ENCODE data around the gene USP36. TPM values are rescaled to one million over a fixed set of nuclear protein-coding genes. Genes with fewer than 3 reads are reported as not detected.
A peak's percentile ranks its signal among the peaks of the same experiment; 100 is the strongest.

Gene USP36
- total RNA-seq, 4 donors from 2014 or later: 26.6 to 44.0 (median 34.6) TPM

DNA sequence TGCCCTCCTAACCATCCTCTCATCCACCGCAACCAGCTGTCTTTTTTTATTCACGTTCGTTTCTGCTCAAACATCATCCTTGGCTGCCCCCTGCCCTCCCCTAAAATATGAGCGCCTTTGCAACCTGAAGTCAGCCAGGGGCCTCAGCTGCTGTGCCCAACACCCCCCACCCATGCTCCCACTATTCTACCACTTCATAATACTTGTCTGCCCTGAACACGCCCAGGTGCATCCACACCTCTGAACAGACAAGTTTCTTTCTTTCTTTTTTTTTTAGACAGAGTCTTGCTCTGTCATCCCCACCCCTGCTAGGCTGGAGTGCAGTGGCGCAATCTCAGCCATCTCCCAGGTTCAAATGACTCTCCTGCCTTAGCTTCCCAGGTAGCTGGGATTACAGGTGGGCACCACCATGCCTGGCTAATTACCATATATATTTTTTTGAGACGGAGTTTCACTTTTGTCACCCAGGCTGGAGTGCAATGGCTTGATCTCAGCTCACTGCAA, 35.5 kb upstream of the USP36 start:
- H3K4me3 ChIP-seq: no peak overlapping the region
- peak overlapping the region; percentile 51 to 94 (median 72) for H3K27ac ChIP-seq
- H3K36me3 ChIP-seq: peaks cover 0 to 28% of the 10 kb centered on the region in 2 donors
- H3K9me3 ChIP-seq: no peaks in the 10 kb centered on the region
- no peak for ATAC-seq
- 30 to 55% methylated on average over 6 to 7 of the region's 7 CpGs for WGBS, 2 donors (ENCODE audit: low coverage in 1 of 2)
- H3K4me1 ChIP-seq: peaks cover 0 to 80% (median 41%) of the 10 kb centered on the region in 3 donors
- H3K27me3 ChIP-seq: no peaks in the 10 kb centered on the region
- TF ChIP-seq, protein P1, sequence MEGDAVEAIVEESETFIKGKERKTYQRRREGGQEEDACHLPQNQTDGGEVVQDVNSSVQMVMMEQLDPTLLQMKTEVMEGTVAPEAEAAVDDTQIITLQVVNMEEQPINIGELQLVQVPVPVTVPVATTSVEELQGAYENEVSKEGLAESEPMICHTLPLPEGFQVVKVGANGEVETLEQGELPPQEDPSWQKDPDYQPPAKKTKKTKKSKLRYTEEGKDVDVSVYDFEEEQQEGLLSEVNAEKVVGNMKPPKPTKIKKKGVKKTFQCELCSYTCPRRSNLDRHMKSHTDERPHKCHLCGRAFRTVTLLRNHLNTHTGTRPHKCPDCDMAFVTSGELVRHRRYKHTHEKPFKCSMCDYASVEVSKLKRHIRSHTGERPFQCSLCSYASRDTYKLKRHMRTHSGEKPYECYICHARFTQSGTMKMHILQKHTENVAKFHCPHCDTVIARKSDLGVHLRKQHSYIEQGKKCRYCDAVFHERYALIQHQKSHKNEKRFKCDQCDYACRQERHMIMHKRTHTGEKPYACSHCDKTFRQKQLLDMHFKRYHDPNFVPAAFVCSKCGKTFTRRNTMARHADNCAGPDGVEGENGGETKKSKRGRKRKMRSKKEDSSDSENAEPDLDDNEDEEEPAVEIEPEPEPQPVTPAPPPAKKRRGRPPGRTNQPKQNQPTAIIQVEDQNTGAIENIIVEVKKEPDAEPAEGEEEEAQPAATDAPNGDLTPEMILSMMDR (IDR thresholded peaks at IDR 0.05): no peak
- TF ChIP-seq EP300 (IDR thresholded peaks at IDR 0.05) (no peak), POLR2AphosphoS5 (IDR thresholded peaks at IDR 0.05) (no peak), POLR2A (IDR thresholded peaks at IDR 0.05) (no peak)

DNA sequence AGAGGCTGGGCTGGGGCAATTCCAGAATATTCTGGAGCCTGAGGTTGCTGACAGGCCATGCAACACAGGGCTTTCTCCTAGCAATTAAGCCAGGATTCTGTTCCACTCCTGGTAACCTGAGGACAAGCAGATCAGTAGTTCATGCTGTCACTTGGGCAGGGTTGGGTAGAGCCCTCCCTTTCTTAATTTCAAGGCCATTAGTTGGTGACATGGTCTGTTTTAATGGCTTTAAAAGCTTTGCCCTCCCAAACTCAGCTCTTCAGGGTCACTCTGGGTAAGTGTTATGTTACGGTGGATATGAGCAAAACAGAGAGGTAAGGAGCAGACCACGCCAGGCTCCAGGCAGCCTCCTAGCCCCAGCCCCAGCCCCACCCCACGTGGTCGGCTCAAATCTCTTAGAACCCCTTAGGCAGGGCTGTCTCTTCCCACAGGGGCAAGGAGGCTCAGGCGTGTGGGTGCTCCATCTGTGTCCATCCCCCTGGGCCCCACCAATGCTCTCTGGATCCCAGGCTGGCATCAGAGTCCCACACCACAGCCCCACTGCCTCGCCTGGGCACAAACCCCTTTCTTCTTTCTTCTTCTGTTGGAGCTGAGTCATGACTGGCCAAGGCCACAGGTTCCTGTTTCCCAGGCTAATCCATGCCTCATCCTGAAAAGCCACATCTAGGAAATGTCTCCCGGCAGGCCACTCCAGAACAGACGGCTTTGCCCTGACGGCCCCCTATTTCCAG, 34.9 kb upstream of the USP36 start:
- Histone ChIP-seq H3K36me3 (peaks cover 0 to 34% of the 10 kb centered on the region in 2 donors), H3K27ac (peak overlapping the region; percentile 51 to 94 (median 72)), H3K9me3 (no peaks in the 10 kb centered on the region), H3K4me1 (peaks cover 0 to 74% (median 35%) of the 10 kb centered on the region in 3 donors), H3K4me3 (no peak overlapping the region), H3K27me3 (no peaks in the 10 kb centered on the region)
- no peak for ATAC-seq
- WGBS, 2 donors (ENCODE audit: low coverage in 1 of 2): 57 to 60% methylated on average over 2 to 8 of the region's 9 CpGs
- no peak for TF ChIP-seq EP300 (IDR thresholded peaks at IDR 0.05)
- TF ChIP-seq, protein P1 (IDR thresholded peaks at IDR 0.05): no peak
- TF ChIP-seq POLR2AphosphoS5 (IDR thresholded peaks at IDR 0.05): no peak
- TF ChIP-seq POLR2A (IDR thresholded peaks at IDR 0.05): no peak

DNA sequence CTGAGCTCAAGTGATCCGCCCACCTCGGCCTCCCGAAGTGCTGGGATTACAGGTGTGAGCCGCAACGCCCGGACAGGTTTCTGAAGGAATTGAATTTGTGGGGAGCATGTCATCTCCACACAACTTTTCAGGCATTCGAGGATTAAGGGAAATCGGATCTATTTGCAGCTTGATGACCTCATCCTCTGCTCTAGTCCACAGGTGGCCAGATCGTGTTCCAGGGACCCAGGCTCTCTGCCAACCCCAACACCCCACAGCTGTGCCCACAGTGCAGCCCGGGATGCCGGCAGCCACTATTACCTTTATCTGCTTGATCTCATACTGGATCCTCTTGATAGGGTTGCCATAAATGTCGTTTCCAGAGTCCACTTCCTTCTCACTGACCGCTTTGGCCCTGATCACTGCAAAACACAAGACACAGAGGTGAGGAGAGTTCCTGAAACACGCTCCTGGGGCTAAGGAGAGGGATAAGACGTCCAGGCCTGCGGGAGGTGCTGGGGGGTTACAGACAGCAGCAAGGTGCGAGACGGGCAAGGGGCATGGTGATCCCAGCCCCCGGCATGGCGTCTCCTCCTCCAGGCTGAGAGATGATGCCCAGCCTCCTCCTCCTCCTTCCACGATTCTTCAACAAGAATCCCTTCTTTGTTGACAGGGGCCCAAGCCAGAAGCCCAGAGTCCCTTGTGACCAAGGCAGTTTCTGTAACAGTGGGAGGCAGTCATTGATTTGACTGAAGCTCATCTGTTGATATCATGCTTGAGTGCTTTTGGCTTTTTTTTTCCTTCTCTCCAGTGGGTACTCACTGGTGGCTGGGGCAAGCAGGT, 33.1 kb upstream of the USP36 start:
- TF ChIP-seq, protein P1 (IDR thresholded peaks at IDR 0.05): no peak
- TF ChIP-seq POLR2AphosphoS5 (IDR thresholded peaks at IDR 0.05) (peak; percentile 17), EP300 (IDR thresholded peaks at IDR 0.05) (no peak), POLR2A (IDR thresholded peaks at IDR 0.05) (no peak)
- H3K36me3 ChIP-seq: peaks cover 0 to 52% of the 10 kb centered on the region in 2 donors
- peak overlapping the region in 3 of 4 donors; percentile 56 to 94 (median 89) for H3K27ac ChIP-seq
- H3K9me3 ChIP-seq: no peaks in the 10 kb centered on the region
- peaks cover 0 to 60% (median 18%) of the 10 kb centered on the region in 3 donors for H3K4me1 ChIP-seq
- H3K4me3 ChIP-seq: no peak overlapping the region
- peak; percentile 30 for ATAC-seq
- no peaks in the 10 kb centered on the region for H3K27me3 ChIP-seq
- WGBS, 2 donors (ENCODE audit: low coverage in 1 of 2): 49% methylated on average over 11 of the region's 21 CpGs; no CpG with 5 or more reads in 1 of the 2 donors

DNA sequence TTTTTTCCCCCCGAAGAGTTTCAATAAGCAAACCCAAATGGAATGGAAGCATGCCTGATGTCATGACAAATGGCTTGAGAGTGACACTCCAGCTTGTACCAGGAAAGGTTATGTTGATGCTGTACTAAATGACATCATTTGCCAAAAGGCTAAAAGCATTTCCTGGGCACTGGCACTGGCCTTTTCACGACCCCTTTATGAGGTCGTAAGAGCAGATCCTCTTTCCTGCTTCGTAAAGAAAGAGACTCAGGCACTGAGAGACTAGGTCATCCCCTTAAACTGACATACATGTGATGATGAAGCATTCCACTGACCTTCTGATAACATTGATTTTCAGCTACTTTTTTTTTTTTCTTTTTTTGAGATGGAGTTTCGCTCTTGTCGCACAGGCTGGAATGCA, 31.9 kb upstream of the USP36 start:
- Histone ChIP-seq H3K9me3 (no peaks in the 10 kb centered on the region), H3K4me3 (no peak overlapping the region), H3K4me1 (peaks cover 0 to 56% (median 16%) of the 10 kb centered on the region in 3 donors), H3K27me3 (no peaks in the 10 kb centered on the region), H3K36me3 (peaks cover 0 to 64% of the 10 kb centered on the region in 2 donors), H3K27ac (peak overlapping the region in 2 of 4 donors; percentile 89 to 94)
- TF ChIP-seq POLR2AphosphoS5 (IDR thresholded peaks at IDR 0.05): peak; percentile 25
- no peak for TF ChIP-seq EP300 (IDR thresholded peaks at IDR 0.05)
- no peak for ATAC-seq
- WGBS, 2 donors (ENCODE audit: low coverage in 1 of 2): 73 to 92% methylated on average over 3 to 6 of the region's 6 CpGs

DNA sequence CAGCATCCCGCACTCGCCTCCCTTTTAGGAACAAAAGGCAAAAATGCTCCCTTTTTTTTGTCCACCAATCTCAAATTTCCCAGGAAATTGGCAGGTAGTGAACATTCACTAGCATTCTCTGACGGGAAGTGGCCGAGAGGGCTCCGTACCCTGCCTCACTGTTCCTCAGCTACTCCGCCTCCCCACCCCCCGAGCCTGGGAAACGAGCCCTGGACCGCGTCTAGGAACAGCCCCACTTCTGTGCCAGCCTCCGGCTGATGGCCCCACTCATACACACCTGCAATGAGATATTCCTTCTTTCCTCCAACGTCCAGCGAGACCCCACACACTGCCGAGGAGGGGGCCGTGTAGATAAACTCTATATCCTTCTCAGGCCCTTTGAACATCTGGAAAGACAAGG, 30.0 kb upstream of the USP36 start:
- ATAC-seq: no peak
- H3K36me3 ChIP-seq: peaks cover 0 to 75% of the 10 kb centered on the region in 2 donors
- no peak overlapping the region for H3K27ac ChIP-seq
- no peak for TF ChIP-seq EP300 (IDR thresholded peaks at IDR 0.05)
- TF ChIP-seq, protein P1 (IDR thresholded peaks at IDR 0.05): no peak
- no peak for TF ChIP-seq POLR2AphosphoS5 (IDR thresholded peaks at IDR 0.05)
- no peak for TF ChIP-seq POLR2A (IDR thresholded peaks at IDR 0.05)
- no peaks in the 10 kb centered on the region for H3K27me3 ChIP-seq
- no peak overlapping the region for H3K4me3 ChIP-seq
- WGBS, 2 donors (ENCODE audit: low coverage in 1 of 2): 72% methylated on average over 15 of the region's 15 CpGs; no CpG with 5 or more reads in 1 of the 2 donors
- no peaks in the 10 kb centered on the region for H3K9me3 ChIP-seq
- H3K4me1 ChIP-seq: peaks cover 0 to 55% (median 22%) of the 10 kb centered on the region in 3 donors
